Left cardiac atrium (tissue), 4 donors: ENCODE data around the gene LY6G6D. TPM values are rescaled to one million over a fixed set of nuclear protein-coding genes. Genes with fewer than 3 reads are reported as not detected.

Experiments
- ATAC-seq, 2 donors: fragments of 200-7000 bp; cut with Tn5 transposase; one replicate each; pipeline ENCODE4 v1.9.1; 2020; ENCODE audit warnings: mild to moderate bottlenecking in 2 of 2, moderate library complexity in 2 of 2
- DNase-seq: peaks from one replicate; pipeline ENCODE4 v3.0.0-alpha.2; 2020
- intact Hi-C, 2 donors: fragments of 100-400 bp; cut with DNase I; formaldehyde crosslinking; loops; one replicate each; pipeline versions ENCODE4 v1.14.1 to v1.15.1; 2022 to 2023
- total RNA-seq, 2 donors: library from RNA; stranded (reverse); fragmentation: NEBNext Ultra II Directional; extraction: Animal tissue kit (Norgen Biotek cat#: 25700); gene quantifications; one replicate each; pipeline ENCODE4 v1.2.1, GENCODE V29; 2021
- donor health status: DM: no; HTN: yes; CAD: no.
- donor health status: DM: no; HTN: yes; CAD: no; lungs with severe emphysema.
- donor health status: DM: yes; HTN: yes; CAD: no.
- donor health status: Dilated cardiomyopathy.

LY6G6D gene
- total RNA-seq, 2 donors from 2014 or later, result not detected

- DNase-seq (no peak), ATAC-seq (peak in 1 of 2 donors; percentile 44)
- intact Hi-C loops, result no loop called here
Measured at GRCh38 chr6:31712296-31712695, 2.9 kb upstream of the LY6G6D start.

- intact Hi-C loops, result no loop called here
- no peak for ATAC-seq
- no peak for DNase-seq
Measured at GRCh38 chr6:31713465-31713864, 1.7 kb upstream of the LY6G6D start.

- ATAC-seq (no peak), DNase-seq (no peak)
- intact Hi-C loops, result no loop called here
Measured at GRCh38 chr6:31713991-31714684, 1.0 kb upstream of the LY6G6D start.

GRCh38 chr6:31717499-31718222, 2.5 kb downstream of the LY6G6D start:
- ATAC-seq (no peak), DNase-seq (no peak)
- intact Hi-C loops, result no loop called here

- intact Hi-C loops, result no loop called here
- DNase-seq (no peak), ATAC-seq (no peak)
Measured at GRCh38 chr6:31718265-31718664, 3.1 kb downstream of the LY6G6D start.

- no peak for DNase-seq
- ATAC-seq, result no peak
- intact Hi-C loops, result no loop called here
Measured at GRCh38 chr6:31719001-31719400, 3.9 kb downstream of the LY6G6D start.

- intact Hi-C loops, result no loop called here
- ATAC-seq, result no peak
- no peak for DNase-seq
Measured at GRCh38 chr6:31720196-31720770, 5.1 kb downstream of the LY6G6D start.

- DNase-seq, result no peak
Measured at GRCh38 chr6:31721351-31722020, 6.3 kb downstream of the LY6G6D start, which contains the start of gene LY6G6C. Gene LY6G6C, minus strand, starts transcription at chr6:31721746. Its CDS starts 67 bp downstream, at chr6:31721679.

GRCh38 chr6:31722173-31722572, 7.0 kb downstream of the LY6G6D start:
- DNase-seq (no peak), ATAC-seq (no peak)
- intact Hi-C loops, result no loop called here

More at GRCh38 chr6:31721351-31722020, 6.3 kb downstream of the LY6G6D start, which contains the start of gene LY6G6C:
- ATAC-seq, result no peak
- intact Hi-C loops, result no loop called here

GRCh38 chr6:31723245-31723979, 8.3 kb downstream of the LY6G6D start, which contains the start of gene MPIG6B:
Gene MPIG6B, plus strand, starts transcription at chr6:31723373. Its CDS starts 11 bp downstream, at chr6:31723384.
- no peak for DNase-seq
- intact Hi-C loops, result no loop called here
- ATAC-seq, result no peak

GRCh38 chr6:31723980-31724691, 9.0 kb downstream of the LY6G6D start:
- DNase-seq, result peak; percentile 36
- intact Hi-C loops, result no loop called here
- peak in 1 of 2 donors; percentile 2 for ATAC-seq

GRCh38 chr6:31725502-31726350, 10.6 kb downstream of the LY6G6D start:
- ATAC-seq (peak in 1 of 2 donors; percentile 6), DNase-seq (no peak)
- intact Hi-C loops, result no loop called here

GRCh38 chr6:31727034-31727716, 12.0 kb downstream of the LY6G6D start:
- intact Hi-C loops, result no loop called here
- ATAC-seq, result no peak
- DNase-seq, result no peak

GRCh38 chr6:31727717-31728671, 12.8 kb downstream of the LY6G6D start:
- DNase-seq (peak; percentile 41), ATAC-seq (no peak)
- intact Hi-C loops, result no loop called here

- peak; percentile 41 for DNase-seq
- intact Hi-C loops, result no loop called here
- ATAC-seq, result peak; percentile 32 to 44
Measured at GRCh38 chr6:31728767-31729514, 13.8 kb downstream of the LY6G6D start, which contains the start of gene DDAH2. Gene DDAH2, minus strand, starts transcription at chr6:31729299. Its CDS starts 138 bp downstream, at chr6:31729161.
